ENCODE results near the gene HACD3.
"Not testable (repeated sequence)": the region's sequence is repeated elsewhere in the genome, so short reads cannot be mapped to it uniquely, and the experiment has no call there.

HACD3 gene

GRCh38 chr15:65549288-65549687 lies 19.0 kb downstream of the HACD3 start:
- not testable (repeated sequence) for DNase-seq (ENCODE audit: low read depth in 1 of 2, low spot score in 1 of 2)

GRCh38 chr15:65550681-65551098 lies 20.4 kb downstream of the HACD3 start:
- no peak for DNase-seq (ENCODE audit: low read depth in 1 of 2, low spot score in 1 of 2)

- no peak for DNase-seq (ENCODE audit: low read depth in 1 of 2, low spot score in 1 of 2)
Measured at GRCh38 chr15:65551183-65551582, 20.9 kb downstream of the HACD3 start.

GRCh38 chr15:65552851-65553250 lies 22.6 kb downstream of the HACD3 start:
- not testable (repeated sequence) for DNase-seq (ENCODE audit: low read depth in 1 of 2, low spot score in 1 of 2)

GRCh38 chr15:65553691-65554090 lies 23.4 kb downstream of the HACD3 start:
- DNase-seq (ENCODE audit: low read depth in 1 of 2, low spot score in 1 of 2) = no peak

- DNase-seq (ENCODE audit: low read depth in 1 of 2, low spot score in 1 of 2) = no peak
Measured at GRCh38 chr15:65556622-65557021, 26.4 kb downstream of the HACD3 start.

- no peak for DNase-seq (ENCODE audit: low read depth in 1 of 2, low spot score in 1 of 2)
Measured at GRCh38 chr15:65558336-65558735, 28.1 kb downstream of the HACD3 start.

GRCh38 chr15:65558997-65559760 lies 28.9 kb downstream of the HACD3 start:
- DNase-seq (ENCODE audit: low read depth in 1 of 2, low spot score in 1 of 2) = no peak

GRCh38 chr15:65559941-65560340 lies 29.7 kb downstream of the HACD3 start:
- DNase-seq (ENCODE audit: low read depth in 1 of 2, low spot score in 1 of 2) = no peak

- DNase-seq (ENCODE audit: low read depth in 1 of 2, low spot score in 1 of 2) = no peak
Measured at GRCh38 chr15:65561934-65562333, 31.7 kb downstream of the HACD3 start.

GRCh38 chr15:65569728-65570127 lies 39.5 kb downstream of the HACD3 start:
- no peak for DNase-seq (ENCODE audit: low read depth in 1 of 2, low spot score in 1 of 2)

- no peak for DNase-seq (ENCODE audit: low read depth in 1 of 2, low spot score in 1 of 2)
Measured at GRCh38 chr15:65571971-65572370, 41.7 kb downstream of the HACD3 start.

- no peak for DNase-seq (ENCODE audit: low read depth in 1 of 2, low spot score in 1 of 2)
Measured at GRCh38 chr15:65576664-65577063, 46.4 kb downstream of the HACD3 start.

- DNase-seq (ENCODE audit: low read depth in 1 of 2, low spot score in 1 of 2) = no peak
Measured at GRCh38 chr15:65577129-65577996, 47.1 kb downstream of the HACD3 start.

GRCh38 chr15:65578904-65579728 lies 48.9 kb downstream of the HACD3 start:
- DNase-seq (ENCODE audit: low read depth in 1 of 2, low spot score in 1 of 2) = no peak

GRCh38 chr15:65579762-65580161 lies 49.5 kb downstream of the HACD3 start:
- DNase-seq (ENCODE audit: low read depth in 1 of 2, low spot score in 1 of 2) = no peak

GRCh38 chr15:65580287-65580686 lies 50.0 kb downstream of the HACD3 start:
- DNase-seq (ENCODE audit: low read depth in 1 of 2, low spot score in 1 of 2) = no peak

- DNase-seq (ENCODE audit: low read depth in 1 of 2, low spot score in 1 of 2) = no peak
Measured at GRCh38 chr15:65583701-65584100, 53.4 kb downstream of the HACD3 start.

GRCh38 chr15:65584241-65584640 lies 54.0 kb downstream of the HACD3 start:
- DNase-seq (ENCODE audit: low read depth in 1 of 2, low spot score in 1 of 2) = no peak

GRCh38 chr15:65587094-65587493 lies 56.8 kb downstream of the HACD3 start:
- no peak for DNase-seq (ENCODE audit: low read depth in 1 of 2, low spot score in 1 of 2)

- DNase-seq (ENCODE audit: low read depth in 1 of 2, low spot score in 1 of 2) = no peak
Measured at GRCh38 chr15:65595960-65596359, 65.7 kb downstream of the HACD3 start.
